NCI-H2196 (cell line): ENCODE results near the gene TDRD5.

Experiments
- DNase-seq: peaks from one replicate; lab custom pipeline; 2025; ENCODE audit not compliant: unreplicated experiment; lab: John Stamatoyannopoulos, UW

Gene TDRD5, protein sequence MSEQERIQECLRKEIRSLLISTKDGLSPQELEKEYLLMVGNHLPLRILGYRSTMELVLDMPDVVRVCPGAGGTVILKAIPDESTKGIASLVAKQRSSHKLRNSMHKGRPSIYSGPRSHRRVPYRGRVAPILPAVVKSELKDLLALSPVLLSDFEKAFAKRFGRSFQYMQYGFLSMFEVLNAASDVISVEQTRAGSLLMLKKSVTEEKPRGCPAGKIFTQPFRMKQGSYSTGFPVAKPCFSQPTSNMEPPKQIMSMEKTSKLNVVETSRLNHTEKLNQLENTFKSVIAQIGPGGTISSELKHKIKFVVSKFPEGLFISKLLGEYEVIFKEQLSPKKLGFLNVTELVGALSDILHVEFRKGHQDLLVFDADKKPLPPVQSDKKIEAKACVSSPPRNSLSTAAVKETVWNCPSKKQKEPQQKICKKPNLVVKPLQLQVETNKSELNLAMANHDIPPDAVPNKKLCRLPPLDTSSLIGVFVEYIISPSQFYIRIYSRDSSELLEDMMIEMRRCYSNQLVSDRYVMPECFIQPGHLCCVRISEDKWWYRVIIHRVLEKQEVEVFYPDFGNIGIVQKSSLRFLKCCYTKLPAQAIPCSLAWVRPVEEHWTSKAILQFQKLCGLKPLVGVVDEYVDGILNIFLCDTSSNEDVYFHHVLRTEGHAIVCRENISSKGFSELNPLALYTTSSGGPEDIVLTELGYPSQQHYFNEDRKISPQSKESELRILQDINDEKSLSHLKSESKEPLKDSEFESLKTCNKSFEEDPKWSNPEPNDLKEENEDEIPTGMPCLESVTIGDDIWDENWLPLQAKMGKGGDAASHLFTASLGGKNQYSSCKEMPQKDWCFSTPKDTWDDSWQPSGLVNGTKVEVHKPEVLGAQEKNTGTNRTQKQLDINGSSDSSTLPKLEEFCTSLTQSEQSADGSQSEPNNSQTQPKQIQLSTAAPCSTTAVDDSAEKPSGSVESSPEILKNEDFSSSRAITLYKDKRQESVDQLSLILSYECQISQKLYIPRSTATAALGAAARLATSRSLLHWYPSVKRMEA

DNA sequence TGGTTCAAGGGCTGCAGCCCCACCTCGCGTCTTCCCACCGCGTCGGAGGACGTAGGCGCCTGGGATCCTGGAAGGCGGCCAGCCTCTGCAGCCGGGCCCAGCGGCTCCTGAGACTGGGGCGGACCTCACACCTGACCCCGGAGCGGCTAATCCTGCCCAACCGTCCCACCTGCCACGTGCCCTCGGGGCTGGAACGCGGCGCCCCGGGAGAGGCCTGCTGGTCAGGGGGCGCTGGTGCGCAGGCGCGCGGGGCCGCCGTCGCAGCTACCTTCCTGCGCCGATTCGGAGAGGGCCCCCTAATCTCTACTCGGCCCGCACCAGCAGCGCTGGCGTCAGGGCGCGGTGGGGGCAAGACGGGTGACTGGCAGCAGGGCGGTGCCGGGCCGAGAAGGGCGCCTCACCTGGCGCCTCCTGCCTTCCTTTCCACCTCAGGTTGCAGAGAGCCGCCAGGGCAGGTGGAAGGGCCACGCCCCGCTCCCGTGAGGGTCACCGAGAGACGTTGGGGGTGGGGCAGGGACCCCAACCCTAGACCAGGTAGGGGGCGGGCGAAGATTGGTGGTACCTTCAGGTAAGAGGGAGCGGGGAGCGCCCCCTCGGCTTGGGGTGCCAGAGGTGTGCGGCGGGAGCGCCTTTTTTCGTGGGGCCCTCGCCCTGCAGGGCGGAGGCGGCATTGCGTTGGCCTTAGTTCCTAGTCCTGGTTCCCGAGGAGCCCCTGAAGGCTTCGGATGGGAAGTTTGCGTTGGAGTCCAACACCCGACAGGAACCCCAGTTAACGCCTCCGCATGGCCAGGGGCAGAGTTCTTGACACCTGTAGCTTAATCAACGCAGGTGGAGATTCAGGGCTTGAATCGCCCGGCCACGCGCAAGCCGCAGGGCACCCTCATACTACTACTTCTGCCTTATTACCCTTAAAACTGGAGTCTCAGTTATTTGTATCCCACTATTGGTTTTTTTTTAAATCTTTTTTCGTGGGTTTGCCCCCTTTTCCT is at the start of gene TDRD5:
Gene TDRD5 (plus strand): TSS at position 241 of the 989 bp plus-strand sequence. CDS start 784 bp downstream, outside the sequence.
- no peak for DNase-seq

DNA sequence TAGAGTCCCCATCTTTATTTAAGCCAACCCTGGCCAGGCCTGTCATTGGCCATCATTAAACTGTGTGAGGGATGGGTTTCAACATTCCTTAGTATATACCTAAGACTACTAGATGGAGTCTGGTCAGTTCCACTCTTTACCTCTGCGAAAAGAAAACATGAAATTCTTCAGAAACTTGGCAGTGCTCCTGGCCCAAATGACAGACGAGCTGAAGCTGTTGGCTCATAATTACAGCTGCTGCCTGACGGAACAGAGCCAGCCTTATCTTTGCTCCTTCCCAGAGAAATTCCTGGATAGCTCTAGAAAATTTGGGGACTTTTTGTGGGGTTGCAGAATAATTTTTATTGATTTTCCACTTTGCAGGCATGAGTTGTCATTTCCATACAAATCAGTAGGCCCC is 46.3 kb upstream of the TDRD5 start:
- DNase-seq, result no peak

DNA sequence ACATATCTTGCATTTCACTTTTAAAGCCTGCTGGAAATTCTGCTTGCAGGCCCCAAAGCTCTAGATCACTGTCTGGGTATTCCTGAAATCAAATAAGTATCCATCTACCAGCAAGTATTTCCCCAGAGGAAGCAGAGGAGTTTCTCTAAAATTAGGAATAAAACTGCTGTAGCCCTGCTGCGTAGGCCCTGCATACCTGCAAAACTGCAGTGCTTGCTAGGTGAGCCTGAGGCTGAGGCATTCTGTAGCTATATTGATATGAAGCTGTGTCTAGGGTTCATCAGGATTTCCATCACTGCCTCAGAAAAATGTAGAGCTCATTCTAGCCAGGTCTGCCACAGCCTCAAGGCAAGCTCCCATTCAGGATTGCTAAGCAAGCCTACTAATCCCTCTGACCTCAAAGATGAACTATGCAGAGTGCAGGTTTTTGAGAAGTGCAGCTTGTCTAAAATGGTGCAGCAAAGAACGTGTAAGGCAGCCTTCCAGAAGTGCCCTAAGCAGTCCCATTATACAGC is 44.6 kb upstream of the TDRD5 start:
- no peak for DNase-seq

DNA sequence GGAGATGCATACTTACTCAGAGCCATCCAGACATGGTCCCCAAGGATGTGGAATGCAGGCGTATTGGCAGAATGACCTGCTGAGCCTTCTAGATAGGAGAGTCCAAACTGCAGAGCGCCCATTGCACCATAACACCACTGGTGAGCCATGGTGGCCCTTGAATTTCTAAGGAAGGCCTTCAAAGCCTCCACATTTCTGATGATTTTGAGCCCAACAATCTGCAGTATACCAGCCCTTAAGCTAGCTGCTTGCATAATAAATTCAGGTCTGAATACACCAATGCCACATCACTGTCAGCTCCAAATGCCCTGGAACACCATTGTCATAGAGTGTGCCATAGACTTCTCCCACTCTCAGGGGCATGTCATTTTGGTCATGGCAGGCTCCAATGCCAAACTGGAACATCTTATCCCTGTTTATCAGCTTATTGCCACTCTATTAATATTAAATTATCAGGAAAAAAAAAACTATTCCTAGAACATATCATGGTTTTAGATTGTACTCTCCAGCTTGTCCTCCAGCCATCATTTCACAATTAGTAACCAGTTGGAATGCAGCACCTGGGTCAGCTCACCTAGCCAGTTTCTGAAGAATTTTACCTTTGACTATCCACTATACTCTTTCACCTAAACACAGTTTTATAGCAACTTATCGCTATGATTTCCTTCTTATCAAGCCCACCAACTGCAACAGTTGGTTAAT is 42.8 kb upstream of the TDRD5 start:
- no peak for DNase-seq

DNA sequence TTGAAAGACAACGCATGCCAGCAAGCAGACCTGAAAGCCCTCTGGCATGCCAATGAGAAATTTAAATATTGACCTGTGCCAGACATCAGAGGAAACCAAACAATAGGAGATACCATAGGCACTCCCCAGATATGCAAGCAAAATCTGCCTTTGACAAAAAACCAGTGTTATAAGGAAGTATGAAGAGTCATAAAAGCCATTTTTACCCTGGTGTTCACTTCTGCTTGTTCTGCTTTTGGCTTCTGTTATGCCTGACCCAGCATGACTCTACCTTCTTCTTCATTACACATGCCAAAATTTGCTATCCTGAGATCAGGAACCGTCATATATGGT is 42.3 kb upstream of the TDRD5 start:
- DNase-seq, result no peak

DNA sequence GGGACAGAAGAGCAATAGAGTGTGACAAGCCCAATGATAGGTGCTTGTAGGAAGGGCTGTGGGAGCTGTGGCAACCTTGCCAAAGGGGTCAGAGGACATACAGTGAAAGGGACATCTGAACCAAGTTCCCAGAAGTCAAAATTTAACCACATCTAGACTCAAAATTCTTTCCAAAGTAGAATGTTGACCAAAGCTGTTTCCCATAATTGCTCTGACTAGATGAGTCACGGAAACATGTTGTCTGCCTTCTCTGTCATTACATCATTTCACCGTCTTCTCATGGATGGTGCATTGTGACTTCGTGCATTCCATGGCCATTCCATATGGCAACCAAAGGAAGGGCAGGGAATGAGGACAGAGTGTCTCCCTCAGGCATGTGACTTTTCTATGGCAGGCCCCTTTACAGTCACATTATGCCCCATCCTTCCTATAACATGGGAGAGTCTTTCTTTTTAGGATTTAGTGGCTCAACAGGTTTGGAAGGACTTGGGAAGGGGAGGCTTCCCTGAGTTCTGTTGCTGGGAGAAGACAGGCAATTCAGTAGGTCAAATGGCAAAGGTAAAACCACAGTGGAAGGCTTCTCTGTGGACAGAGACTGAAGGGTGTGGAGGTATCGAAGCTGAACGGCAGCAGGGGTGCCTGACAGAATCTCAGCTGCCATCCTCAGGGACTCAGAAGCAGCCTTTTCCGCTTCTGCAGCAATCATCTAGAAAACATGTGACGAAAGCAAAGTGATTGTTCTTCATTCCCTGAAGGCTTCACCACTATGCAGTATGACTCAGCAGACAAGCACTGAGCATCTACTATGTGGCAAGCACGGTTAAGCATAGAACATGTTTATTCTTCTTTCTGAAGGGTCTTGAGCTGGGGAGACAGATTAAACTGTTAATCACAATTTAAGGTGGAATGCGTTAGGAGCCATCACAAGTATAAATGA is 40.6 kb upstream of the TDRD5 start:
- DNase-seq, result no peak

DNA sequence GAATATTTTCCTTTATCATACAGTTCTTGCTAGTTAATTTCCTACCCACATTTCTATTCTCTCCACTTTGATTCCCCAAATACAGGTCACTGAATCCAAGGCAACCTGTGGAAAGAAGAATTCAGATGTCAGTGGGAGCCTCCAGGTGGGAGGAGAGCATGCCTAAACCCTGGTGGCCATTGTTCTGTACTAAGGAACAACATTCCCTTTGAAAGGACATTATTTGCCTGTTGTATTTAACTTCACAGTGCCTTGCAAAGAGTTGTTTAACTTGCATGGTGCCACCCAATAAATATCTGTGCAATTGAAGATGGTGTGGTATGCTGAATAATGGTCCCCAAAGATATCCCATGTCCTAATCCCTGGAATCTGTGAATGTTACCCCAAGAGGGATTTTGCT is 37.2 kb upstream of the TDRD5 start:
- DNase-seq, result no peak

DNA sequence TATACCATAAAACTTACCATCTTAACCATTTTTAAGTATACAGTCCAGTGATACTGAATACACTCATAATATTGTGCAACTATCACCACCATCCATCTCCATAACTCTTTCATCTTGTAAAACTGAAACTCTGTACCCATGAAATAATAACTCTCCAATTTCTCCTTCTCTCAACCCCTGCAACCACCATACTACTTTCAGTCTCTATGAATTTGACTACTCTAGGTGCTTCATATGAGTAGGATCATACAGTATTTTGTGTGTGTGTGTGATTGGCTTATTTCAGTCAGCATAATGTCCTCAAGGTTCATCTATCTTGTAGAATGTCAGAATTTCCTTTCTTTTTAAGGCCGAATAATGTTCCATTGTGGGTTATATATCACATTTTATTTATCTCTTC is 33.6 kb upstream of the TDRD5 start:
- no peak for DNase-seq

DNA sequence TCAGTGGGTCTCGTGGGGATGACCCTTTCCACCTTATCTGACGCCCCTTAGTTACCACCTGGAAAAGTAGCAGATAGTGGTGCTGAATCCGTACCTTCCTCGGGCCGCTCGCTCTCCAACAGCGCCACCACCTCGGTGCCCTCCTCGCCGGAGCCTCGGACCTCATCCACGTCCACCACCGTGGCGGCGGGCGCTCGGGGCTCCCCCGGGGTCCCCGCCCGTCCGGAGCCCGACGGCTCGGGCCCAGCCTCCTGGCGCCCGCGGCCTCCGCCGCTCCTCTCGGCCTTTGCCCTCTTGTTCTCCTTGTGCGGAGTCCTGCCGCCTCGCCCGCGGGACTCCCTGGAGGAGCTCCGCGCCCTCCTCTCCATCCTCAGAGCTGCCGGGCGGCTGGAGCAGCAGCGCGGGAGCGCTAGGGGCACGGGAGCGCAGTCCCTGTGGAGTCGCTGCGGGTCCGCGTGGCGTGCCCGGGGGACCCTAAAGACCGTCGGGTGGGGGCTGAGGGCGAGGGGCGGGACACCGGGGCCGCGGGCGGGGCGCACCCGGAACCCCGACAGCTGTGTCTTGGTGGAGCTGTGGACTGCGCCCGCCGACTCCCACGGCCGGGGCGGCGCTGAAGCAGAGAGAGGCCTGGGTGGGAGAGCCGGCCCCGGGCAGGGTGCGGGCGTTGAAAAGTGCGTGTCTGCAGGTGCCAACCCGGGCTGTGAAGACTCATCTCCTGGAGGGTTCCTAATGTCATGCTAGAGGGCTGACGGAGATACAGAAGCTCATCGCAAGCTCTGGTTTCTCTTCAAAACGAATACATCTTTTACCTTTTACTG is 15.9 kb upstream of the TDRD5 start, which contains the start of gene NPHS2:
Gene NPHS2 (minus strand): TSS at position 452 of the 818 bp plus-strand sequence. CDS start 84 bp downstream, at position 368.
- DNase-seq, result no peak

DNA sequence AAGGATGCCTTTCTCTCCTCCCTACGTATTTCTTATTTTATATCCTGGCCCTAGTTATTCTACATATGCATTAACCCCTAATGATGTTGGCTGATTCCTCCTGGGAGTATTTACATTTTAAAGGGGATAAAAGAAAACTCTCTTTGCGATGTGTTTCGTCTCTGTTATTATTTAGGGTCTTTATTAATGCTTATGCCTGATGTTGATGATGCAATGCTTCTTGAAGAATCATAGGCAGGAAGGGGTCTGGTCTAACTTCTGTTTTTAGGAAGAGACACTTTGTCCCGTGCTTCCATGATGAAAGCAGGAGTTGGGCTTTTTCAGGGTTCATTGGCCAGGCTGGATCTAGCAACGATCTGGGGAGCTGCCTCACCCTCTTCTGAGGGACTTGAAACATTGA is 15.1 kb upstream of the TDRD5 start:
- DNase-seq, result no peak

DNA sequence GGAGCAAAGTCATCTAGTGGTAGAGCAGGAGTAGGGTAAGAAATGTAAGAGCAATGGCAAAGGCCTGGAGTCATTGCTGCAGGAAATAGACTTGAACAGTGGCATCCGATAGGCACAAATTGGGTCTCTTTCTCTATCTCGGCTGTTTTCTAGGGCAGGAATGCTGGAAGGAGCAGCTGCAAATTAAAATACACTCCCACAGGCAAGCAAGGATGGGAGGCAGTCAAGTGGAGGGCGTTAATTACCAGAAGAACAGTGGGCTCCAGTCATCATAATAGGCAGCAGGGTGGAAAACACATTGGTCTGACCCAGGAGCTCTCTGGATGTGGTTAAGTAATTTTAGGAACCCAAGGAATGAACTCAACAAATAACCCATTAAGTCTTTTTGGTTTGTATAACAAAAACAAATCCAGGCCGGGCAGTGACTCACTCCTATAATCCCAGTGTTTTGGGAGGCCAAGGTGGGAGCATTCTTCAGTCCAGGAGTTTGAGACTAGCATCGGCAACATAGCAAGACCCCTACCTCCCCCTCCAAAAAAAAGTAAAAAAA is 7.8 kb upstream of the TDRD5 start:
- no peak for DNase-seq

DNA sequence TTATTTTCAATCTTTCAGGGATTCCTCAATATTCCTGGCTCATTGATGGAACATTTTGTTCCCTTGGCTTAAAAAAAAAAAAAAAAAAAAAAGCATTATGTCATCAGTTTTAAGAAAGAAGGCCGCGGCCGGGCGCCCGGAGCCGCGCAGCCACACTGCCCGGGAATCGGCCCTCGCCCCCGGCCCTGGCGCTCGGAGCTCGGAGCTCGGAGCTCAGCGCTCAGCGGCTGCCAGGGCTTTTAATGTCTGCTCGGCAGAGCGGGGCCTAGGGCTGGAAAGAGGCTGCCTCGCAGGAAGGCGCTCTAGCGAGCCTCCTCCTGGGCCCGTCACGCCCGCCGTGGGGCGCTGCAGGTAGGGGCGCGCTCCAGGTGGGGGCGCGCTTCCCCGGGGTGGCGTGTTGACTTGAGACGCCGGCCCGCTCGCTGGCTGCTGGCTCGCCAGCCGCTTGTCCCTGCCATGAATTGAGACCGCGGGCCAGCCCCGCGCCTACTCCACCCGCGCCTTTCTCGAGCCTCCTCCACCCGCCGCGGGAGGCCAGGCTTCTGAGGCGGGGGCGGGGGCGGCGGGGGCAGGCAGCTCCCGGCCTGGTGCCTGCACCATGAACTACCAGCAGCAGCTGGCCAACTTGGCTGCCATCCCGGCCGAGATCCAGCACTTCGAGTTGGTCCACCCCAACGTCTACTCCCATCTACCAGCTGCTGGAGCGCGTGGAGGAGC is 5.4 kb upstream of the TDRD5 start:
- peak; percentile 55 for DNase-seq

DNA sequence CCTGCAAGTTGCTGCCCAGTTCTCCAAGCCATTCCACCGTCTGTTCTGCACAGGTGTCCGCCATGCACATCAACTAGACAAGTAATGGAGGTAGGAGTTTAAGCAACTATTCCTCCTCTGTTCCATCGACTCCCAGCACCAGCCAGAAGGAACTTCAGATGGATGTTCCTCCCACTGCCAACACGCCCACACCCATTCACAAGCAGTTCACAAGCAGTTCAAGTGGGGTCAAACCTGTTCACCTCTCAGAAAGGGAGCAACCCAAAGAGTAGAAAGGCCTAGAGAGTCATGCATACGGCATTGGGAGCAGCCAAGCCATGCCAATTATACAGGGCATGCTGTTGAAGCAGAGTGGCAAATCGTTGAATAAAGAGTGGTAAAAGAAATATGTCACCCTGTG is 4.3 kb upstream of the TDRD5 start:
- no peak for DNase-seq

DNA sequence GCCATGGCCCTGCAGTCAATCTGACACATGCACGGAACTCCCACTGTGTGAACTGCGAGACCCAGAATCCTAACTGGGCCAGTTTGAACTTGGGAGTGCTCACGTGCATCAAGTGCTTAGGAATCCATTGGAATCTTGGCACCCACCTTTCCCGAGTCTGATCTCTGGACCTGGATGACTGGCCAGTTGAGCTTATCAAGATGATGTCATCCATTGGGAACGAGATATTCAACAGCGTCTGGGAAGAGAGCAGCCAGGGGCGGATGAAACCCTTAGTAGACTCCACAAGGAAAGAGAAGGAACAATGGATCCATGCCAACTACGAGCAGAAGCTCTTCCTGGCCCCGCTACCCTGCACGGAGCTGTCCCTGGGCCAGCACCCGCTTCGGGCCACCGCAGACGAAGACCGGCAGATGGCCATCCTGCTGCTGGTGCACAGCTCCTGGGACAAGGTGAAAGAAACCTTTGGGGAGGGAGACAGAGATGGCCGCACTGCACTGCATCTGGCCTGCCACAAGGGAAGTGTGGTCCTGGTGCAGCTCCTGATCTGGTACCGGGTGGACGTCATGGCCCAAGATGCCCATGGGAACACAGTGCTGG is 3.1 kb upstream of the TDRD5 start:
- DNase-seq, result no peak

DNA sequence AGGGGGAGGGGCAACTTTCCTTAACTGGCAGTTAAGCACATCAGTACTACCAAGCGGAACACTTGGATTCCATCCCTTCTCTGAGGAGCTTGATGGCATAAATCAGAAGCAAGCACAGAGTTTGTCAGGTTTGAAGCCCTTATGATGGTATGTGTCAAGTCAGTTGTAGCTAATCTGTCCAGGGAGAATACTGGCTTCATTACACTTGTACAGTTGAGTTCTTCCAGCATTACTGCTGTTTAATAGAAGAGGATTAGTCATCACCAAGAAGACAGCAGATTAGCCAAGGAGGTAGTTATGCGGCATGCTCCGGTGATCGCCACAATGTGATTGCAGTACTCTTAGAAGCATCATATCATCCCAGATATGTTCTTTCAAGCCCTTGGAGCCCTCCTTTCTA is 2.1 kb upstream of the TDRD5 start:
- DNase-seq, result no peak

DNA sequence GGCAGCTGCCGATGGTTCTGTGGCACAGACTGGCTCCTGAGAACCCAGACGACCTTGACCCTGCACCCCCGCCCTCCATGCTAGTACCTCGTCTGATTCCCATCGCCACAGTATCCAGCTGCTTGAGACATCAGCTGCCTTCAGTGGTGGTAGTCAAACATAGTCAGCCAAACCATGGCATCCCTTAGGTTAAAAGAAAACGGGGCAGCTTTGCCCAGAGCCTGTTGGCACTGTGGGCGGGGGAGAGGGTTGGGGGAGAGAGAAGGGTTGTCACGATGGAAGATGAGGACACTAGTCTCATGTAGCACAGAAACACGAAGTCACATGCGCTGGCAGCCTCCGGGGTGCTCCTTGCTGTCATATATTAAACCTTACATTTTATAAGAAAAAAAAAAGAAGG is 961 bp upstream of the TDRD5 start:
- no peak for DNase-seq

DNA sequence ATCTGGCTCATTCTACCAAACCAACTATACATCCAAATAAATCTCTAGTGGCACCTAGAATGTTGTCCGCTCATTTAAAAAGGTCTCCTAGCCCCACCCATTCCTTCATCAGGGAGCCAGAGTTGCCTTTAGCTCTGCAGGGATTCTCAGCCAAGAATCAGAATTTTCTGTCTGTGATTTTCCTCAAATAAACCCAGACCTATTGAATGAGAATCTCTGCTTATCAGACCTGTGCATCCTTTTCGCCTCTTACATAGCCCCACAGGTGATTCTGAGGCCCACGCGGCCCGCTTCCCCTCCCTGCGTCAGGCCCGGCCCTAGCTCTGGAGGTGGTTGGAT is 410 bp upstream of the TDRD5 start:
- DNase-seq, result no peak
